C4-2B (cell line): ENCODE results near the gene CD226.

Experiments
- ZFX ChIP-seq: fragments of 450-650 bp; IDR thresholded peaks from 2 replicates; pipeline ENCODE4 v1.6.1; 2017
- TF ChIP-seq, protein P1 (sequence below): fragments of 450-650 bp; conservative IDR thresholded peaks from 2 replicates; pipeline ENCODE4 v1.5.1; 2017; ENCODE audit warnings: mild to moderate bottlenecking

DNA sequence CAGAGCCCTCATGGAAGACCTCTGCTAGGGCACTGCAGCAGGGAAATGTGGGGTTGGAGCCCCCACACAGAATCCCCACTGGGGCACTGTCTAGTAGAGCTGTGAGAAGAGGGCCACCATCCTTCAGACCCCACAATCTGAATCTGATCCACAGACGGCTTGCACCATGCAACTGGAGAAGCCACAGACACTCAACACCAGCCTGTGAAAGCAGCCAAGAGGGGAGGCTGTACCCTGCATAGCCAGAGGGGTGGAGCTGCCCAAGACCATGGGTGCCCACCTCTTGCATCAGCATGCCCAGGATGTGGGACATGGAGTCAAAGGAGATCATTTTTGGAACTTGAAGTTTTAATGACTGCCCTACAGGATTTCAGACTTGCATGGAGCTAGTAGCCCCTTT is 6.5 kb downstream of the CD226 start:
- TF ChIP-seq, protein P1, sequence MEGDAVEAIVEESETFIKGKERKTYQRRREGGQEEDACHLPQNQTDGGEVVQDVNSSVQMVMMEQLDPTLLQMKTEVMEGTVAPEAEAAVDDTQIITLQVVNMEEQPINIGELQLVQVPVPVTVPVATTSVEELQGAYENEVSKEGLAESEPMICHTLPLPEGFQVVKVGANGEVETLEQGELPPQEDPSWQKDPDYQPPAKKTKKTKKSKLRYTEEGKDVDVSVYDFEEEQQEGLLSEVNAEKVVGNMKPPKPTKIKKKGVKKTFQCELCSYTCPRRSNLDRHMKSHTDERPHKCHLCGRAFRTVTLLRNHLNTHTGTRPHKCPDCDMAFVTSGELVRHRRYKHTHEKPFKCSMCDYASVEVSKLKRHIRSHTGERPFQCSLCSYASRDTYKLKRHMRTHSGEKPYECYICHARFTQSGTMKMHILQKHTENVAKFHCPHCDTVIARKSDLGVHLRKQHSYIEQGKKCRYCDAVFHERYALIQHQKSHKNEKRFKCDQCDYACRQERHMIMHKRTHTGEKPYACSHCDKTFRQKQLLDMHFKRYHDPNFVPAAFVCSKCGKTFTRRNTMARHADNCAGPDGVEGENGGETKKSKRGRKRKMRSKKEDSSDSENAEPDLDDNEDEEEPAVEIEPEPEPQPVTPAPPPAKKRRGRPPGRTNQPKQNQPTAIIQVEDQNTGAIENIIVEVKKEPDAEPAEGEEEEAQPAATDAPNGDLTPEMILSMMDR: no peak
- TF ChIP-seq ZFX: no peak
